SK-N-MC (cell line): ENCODE results near the gene PPP1R3G.
"Not testable (repeated sequence)": the region's sequence is repeated elsewhere in the genome, so short reads cannot be mapped to it uniquely, and the experiment has no call there.

Source experiments
- EZH2 ChIP-seq: fragments of 200-600 bp; sonication (generic); IDR thresholded peaks from one replicate; pipeline ENCODE4 v1.6.1; 2017; ENCODE audit warnings: antibody characterized with exemption
- FOXP2 ChIP-seq: optimal IDR thresholded peaks from 2 replicates; pipeline ENCODE3; 2011; ENCODE audit warnings: mild to moderate bottlenecking, moderate library complexity; ENCODE audit not compliant: insufficient read depth; ENCODE audit errors: extremely low read length, control extremely low read depth
- POLR2AphosphoS5 ChIP-seq: IDR thresholded peaks from 2 replicates; pipeline ENCODE4 v1.6.1; 2012; ENCODE audit warnings: mild to moderate bottlenecking, low read depth, low read length, borderline replicate concordance

DNA sequence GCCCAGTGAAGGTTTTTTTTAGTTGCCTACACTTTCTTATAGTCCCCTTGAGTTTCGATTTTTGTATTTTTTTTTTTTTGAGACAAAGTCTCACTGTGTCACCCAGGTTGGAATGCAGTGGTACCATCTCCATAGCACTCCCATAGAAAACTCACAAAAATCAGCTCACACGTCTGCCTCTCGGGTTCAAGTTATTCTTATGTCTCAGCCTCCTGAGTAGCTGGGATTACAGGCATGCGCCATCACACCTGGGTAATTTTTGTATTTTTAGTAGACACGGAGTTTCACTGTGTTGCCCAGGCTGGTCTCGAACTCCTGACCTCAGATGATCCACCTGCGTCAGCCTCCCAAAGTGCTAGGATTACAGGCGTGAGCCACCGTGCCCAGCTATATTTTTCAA lies 24.7 kb upstream of the PPP1R3G start:
- not testable (repeated sequence) for TF ChIP-seq EZH2, POLR2AphosphoS5, FOXP2
